Fibroblast of pulmonary artery (primary cell): Measurements from ENCODE around the gene MCOLN2.
"Not testable (repeated sequence)": the region's sequence is repeated elsewhere in the genome, so short reads cannot be mapped to it uniquely, and the experiment has no call there.

Experiments
- DNase-seq: peaks from one replicate; pipeline ENCODE4 v3.0.0-alpha.2; 2010; ENCODE audit warnings: low read depth
- H3K4me3 ChIP-seq: replicated peaks from 2 replicates; pipeline ENCODE4 v1.5.1; 2011; ENCODE audit warnings: low read depth, mild to moderate bottlenecking, control low read depth, low read length, moderate library complexity
- CTCF ChIP-seq: IDR thresholded peaks from 2 replicates; pipeline ENCODE4 v1.5.1; 2011; ENCODE audit warnings: mild to moderate bottlenecking, control low read depth, low read length, inconsistent platforms; ENCODE audit errors: missing control alignments

The MCOLN2 gene

GRCh38 chr1:84907095-84907827, 89.7 kb downstream of the MCOLN2 start:
- no peak overlapping the region for H3K4me3 ChIP-seq
- DNase-seq: peak; percentile 50
- TF ChIP-seq CTCF: no peak

- not testable (repeated sequence) for H3K4me3 ChIP-seq, DNase-seq
Observed at GRCh38 chr1:84902727-84903126, 94.2 kb downstream of the MCOLN2 start.

GRCh38 chr1:84899969-84900368, 96.9 kb downstream of the MCOLN2 start:
- no peak for TF ChIP-seq CTCF
- no peak for DNase-seq
- no peak overlapping the region for H3K4me3 ChIP-seq

GRCh38 chr1:84896279-84896678, 100.6 kb downstream of the MCOLN2 start:
- no peak for TF ChIP-seq CTCF
- H3K4me3 ChIP-seq: no peak overlapping the region
- no peak for DNase-seq

- H3K4me3 ChIP-seq: peak within 1 kb of the TSS; percentile 46
- no peak for TF ChIP-seq CTCF
- no peak for DNase-seq
Observed at GRCh38 chr1:84892705-84893618, 104.0 kb downstream of the MCOLN2 start, which contains the start of gene LPAR3. Gene LPAR3 (minus strand): TSS chr1:84893206. CDS start chr1:84866120, 27,086 bp downstream.

- no peak for TF ChIP-seq CTCF
- H3K4me3 ChIP-seq: no peak overlapping the region
- no peak for DNase-seq
Observed at GRCh38 chr1:84890566-84890965, 106.3 kb downstream of the MCOLN2 start.

GRCh38 chr1:84889437-84889836, 107.5 kb downstream of the MCOLN2 start:
- TF ChIP-seq CTCF: no peak
- no peak overlapping the region for H3K4me3 ChIP-seq
- peak; percentile 43 for DNase-seq
